DMS114 treated with DMSO at 0.1 percent for 48 hours (cell line): ENCODE data around the gene STK31.
"Not testable (repeated sequence)": the region's sequence is repeated elsewhere in the genome, so short reads cannot be mapped to it uniquely, and the experiment has no call there.

Experiments
- DNase-seq: peaks from one replicate; lab custom pipeline; 2025; ENCODE audit not compliant: unreplicated experiment; lab: John Stamatoyannopoulos, UW

Gene STK31

GRCh38 chr7:23713285-23714149 is 3.5 kb downstream of the STK31 start:
- DNase-seq: no peak

- DNase-seq: no peak
Observed at GRCh38 chr7:23714150-23714464, 4.1 kb downstream of the STK31 start.

- DNase-seq: no peak
Observed at GRCh38 chr7:23714579-23714978, 4.6 kb downstream of the STK31 start.

- no peak for DNase-seq
Observed at GRCh38 chr7:23715099-23715498, 5.1 kb downstream of the STK31 start.

GRCh38 chr7:23717788-23718187 is 7.8 kb downstream of the STK31 start:
- DNase-seq: no peak

GRCh38 chr7:23721456-23721855 is 11.4 kb downstream of the STK31 start:
- no peak for DNase-seq

GRCh38 chr7:23722587-23723216 is 12.7 kb downstream of the STK31 start:
- not testable (repeated sequence) for DNase-seq

- DNase-seq: not testable (repeated sequence)
Observed at GRCh38 chr7:23724113-23724512, 14.1 kb downstream of the STK31 start.

- no peak for DNase-seq
Observed at GRCh38 chr7:23742051-23742450, 32.0 kb downstream of the STK31 start.

- DNase-seq: no peak
Observed at GRCh38 chr7:23743226-23743625, 33.2 kb downstream of the STK31 start.

GRCh38 chr7:23746629-23747028 is 36.6 kb downstream of the STK31 start:
- no peak for DNase-seq

GRCh38 chr7:23751852-23752251 is 41.8 kb downstream of the STK31 start:
- DNase-seq: no peak

GRCh38 chr7:23758839-23759238 is 48.8 kb downstream of the STK31 start:
- not testable (repeated sequence) for DNase-seq

GRCh38 chr7:23759671-23760391 is 49.8 kb downstream of the STK31 start:
- no peak for DNase-seq

GRCh38 chr7:23765943-23766342 is 55.9 kb downstream of the STK31 start:
- no peak for DNase-seq

- DNase-seq: no peak
Observed at GRCh38 chr7:23767514-23767913, 57.5 kb downstream of the STK31 start.

- DNase-seq: no peak
Observed at GRCh38 chr7:23768022-23768421, 58.0 kb downstream of the STK31 start.

GRCh38 chr7:23779185-23779800 is 69.3 kb downstream of the STK31 start:
- DNase-seq: not testable (repeated sequence)

GRCh38 chr7:23783115-23783514 is 73.1 kb downstream of the STK31 start:
- no peak for DNase-seq

GRCh38 chr7:23787272-23787671 is 77.3 kb downstream of the STK31 start:
- DNase-seq: no peak

GRCh38 chr7:23788843-23789242 is 78.8 kb downstream of the STK31 start:
- no peak for DNase-seq

- no peak for DNase-seq
Observed at GRCh38 chr7:23791721-23792120, 81.7 kb downstream of the STK31 start.
